ENCODE measurements around the gene SSBP1.

Gene SSBP1

DNA sequence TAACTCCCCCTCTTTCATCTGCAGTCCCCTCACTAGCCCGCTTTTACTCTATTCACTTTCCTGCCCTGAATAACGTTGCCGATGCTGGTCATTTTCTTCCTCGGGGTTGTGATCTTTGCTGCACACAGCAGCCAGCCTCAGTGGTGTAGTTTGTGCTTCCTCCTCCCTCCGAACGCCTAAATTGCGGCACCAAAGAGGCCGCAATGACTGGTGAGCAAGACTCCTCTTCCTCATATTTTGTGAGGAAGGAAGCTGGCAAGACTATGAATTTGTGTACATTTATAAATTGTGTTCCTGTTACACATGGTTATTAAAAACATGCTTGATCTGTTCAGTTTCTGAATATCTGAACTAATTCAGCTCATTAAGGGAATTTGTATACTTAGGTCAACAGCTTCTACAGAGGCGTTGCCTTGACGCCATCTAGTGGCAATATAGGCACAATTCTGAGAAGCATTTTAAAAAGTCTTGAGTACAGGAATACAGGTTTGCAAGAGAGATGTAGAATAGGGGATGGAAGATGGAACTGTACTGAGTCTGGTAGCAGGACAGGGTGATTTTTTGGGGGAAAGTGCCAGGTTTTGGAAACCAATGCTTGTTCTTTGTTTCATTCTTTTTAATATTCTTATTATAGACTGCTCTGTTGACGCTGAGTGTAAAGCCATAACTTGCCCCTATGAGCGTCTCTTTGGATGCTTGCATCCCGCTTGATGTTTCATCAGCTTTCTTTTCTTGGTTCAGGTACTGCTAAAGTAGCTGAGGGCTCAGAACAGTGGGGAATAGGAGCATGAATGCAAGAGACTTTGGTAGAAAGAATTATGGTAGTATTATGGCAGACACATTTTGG, 47.8 kb downstream of the SSBP1 start:
- DNase-seq: peak; percentile 53

DNA sequence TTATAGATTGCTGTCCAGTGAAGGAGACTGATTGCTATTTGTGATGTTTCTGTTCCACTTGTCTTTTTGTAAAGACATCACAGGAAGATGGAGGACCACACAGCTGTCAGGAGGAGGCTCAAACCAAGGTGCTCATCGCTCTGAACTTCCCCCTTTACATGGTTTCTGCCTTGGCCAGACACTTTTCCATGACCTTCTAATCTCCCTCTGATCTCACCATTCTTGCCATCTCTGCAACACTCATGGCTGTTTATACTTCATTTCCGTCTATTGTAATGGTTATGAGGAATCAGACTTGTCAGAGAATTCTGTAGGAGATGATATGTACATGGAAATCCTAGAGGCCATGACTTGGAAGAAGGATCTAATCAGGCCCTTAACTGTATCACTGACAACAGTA, 50.1 kb downstream of the SSBP1 start:
- DNase-seq: no peak

- DNase-seq: no peak
Observed at GRCh38 chr7:141789917-141790316, 51.8 kb downstream of the SSBP1 start, which contains the start of gene TAS2R5. Gene TAS2R5, plus strand, starts transcription at chr7:141790217. Its CDS starts 145 bp downstream, at chr7:141790362.

GRCh38 chr7:141792526-141792925, 54.4 kb downstream of the SSBP1 start:
- no peak for DNase-seq
